Stimulated activated CD4-positive, alpha-beta T cell treated with anti-CD3 and anti-CD28 coated beads, Interleukin-12 subunit alpha, Interleukin-12 subunit beta, amount 100 ng/mL, for 24 hours (primary cell): ENCODE data around the gene ARID3B.
A peak's percentile ranks its signal among the peaks of the same experiment; 100 is the strongest.
"Not testable (repeated sequence)": the region's sequence is repeated elsewhere in the genome, so short reads cannot be mapped to it uniquely, and the experiment has no call there.

Experiments
- DNase-seq, 2 experiments: peaks; one replicate each; pipeline ENCODE4 v3.0.0-alpha.2; 2020; ENCODE audit warnings: low read depth in 2 of 2

Gene ARID3B

DNA sequence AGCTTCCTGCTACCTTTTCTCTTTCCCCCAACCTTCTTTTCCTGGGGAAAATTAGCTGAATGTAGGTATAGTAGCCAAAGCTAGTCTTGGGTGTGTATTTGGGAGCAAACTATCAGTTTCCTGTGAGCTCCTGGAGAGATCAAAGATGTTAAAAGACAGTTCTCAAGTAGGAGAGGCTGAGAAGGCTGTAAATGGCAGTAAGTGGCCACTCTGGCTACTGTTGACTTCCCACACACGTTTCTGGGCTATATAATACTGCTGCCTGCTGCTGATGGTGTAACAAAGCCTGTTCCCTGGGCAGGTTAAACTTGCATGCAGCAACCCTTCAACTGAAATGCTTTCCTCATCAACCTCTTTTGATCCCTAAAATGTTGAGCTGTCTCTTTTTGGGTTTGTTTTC lies 27.6 kb downstream of the ARID3B start:
- no peak for DNase-seq

DNA sequence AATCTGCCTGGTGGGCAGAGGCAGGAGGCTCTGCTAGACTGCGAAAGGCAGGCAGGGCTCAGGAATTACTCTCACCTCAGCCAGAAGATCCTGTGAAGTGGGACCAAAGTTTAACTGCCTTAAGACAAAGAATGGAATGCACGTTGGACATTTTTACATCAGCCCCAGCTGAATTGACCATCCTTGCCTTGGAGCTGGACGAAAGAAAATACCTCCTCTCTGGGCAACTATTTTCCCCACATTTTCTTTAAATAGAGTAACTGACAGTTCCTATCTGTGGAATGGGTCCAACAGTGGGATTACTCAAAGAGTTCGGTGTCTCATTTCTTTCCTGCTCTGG lies 28.7 kb downstream of the ARID3B start:
- no peak for DNase-seq

DNA sequence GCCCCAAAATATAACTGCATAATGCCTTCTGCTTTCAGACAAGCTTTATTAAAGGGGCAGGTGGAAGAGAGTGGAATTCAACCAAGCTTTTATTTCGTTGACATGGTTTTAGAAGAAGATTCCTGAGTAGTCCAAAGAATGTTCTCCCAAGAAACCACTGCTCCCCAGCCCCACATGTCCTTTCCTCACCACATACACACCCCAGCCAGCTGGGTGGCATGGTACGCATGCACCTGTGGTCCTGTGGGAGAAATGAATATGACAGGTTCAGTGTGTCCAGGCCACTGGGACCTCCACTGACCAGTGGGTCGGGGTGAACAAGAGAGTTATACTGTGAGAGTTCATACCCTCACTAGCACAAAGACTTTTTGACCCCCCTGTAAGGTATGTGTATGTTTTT lies 30.2 kb downstream of the ARID3B start:
- no peak for DNase-seq

GRCh38 chr15:74573987-74574386 lies 33.0 kb downstream of the ARID3B start:
- DNase-seq = no peak

- DNase-seq = no peak
These were observed 37.5 kb downstream of the ARID3B start for GRCh38 chr15:74578496-74578994.

GRCh38 chr15:74579001-74579400 lies 38.0 kb downstream of the ARID3B start:
- DNase-seq = no peak

DNA sequence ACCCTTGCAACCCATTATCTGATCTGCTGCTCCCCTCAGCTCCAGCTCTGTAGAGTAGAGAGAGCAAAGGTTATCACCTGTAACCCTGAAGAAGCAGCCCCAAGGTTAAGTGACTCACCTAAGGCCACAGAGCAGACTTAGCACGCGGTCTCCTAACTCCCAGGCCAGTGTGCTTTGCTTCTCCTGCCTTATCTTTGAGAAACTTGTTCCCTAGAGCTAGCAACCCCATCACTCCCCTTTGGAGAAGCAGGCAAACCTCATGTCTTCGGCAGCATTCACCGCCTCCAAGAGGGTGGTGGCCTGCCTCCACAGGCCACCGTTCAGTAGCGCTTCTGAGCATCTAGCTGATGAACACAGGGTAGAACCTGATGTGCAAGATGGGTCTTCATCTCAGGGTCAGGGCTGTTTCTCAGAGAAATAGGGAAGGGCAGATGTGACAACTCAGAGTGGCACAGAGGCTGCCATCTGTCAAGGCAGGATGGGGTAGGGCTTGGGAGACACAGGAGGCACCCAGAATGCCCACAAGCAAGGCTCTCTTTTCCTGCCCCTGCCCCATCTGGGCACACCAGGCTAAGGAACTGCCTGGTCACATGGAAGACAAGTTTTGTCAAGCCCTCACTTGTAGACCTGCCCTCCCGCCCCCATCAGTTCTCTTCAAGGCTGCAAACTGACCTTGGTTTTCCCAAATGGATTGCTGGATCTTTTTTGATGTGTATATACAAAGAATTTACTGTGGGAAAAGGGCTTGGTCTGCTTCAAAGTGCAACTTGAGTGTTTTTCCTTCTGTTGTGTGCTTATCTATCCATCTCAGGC lies 39.7 kb downstream of the ARID3B start:
- no peak for DNase-seq

- DNase-seq = no peak
These were observed 43.2 kb downstream of the ARID3B start for GRCh38 chr15:74584204-74584603.

DNA sequence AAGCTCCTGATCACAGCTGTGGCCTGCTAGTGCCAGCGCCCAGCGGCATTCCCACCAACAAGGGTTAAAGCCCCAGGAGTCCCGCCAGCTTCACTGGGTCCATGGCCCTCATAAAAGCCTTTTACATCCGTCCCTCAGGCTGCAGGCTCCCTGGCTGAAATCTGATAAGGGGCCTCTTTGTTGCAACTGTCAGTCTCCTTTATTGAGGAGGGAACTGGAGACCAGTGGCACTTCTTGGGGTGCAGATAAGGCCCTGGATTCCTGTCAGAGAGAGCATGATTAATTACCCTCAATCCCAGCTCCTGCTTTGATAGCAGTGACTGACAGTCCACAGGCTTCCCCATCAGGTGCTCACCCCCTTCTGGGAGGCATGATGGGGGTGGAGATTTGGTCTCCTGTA lies 43.8 kb downstream of the ARID3B start:
- DNase-seq = no peak

DNA sequence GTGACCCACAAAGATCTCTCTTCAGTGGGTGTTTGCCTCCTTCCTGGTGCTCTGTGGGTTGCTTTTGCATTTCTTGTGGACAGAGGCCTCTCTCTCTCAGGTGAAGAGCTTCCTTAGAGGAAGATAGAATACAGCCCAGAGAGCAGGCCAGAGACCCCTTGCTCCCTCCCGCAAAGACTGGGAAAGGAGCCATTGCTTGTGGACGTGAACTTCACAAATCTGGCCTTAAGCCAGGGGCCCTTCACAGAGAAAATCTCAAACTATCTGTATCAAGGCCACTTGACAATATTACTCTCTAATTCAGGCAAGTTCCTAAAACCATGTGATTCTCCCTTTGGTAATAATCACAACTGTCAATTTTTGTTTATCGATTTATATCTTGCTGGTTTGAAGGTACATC lies 44.2 kb downstream of the ARID3B start:
- no peak for DNase-seq

DNA sequence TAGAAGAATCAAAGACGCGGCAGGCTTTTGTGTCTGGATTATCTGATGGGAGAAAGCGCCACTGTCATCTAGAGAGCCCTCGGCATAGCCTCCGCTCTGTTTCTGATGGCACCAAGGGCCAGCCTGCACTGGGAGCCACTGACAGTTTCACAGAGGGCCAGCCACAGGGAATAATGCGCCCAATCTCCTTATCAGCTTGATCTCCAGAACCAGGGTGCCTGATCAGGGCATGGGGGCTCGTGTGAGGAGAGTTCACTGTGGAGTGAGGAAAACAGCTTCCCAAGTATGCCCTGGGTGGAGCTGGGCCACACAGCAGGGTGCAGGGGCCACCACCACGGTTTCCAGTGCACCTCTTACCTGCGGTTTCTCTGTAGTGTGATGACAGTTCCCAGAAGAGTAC lies 44.8 kb downstream of the ARID3B start:
- no peak for DNase-seq

- no peak for DNase-seq
These were observed 48.8 kb downstream of the ARID3B start for GRCh38 chr15:74589826-74590225.

DNA sequence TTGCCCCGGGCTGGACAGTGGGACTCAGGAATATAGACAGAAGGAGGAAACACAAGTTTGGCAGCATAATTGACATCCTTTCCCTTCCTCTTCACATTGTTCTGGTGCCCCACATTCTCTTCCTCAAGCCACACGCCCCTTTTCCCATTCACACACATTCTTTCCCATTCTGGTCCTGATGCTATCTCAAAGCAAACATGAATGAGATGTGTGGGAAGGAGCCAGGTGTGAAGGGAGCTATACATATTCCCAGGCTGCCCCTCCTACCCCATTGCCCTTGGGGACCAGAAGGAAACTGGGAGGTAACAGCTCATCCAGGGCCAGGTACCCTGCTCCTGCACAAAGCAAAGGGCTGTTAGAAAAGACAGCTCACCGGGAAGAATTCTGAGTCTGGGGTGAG lies 51.2 kb downstream of the ARID3B start:
- DNase-seq = no peak

- DNase-seq = no peak
These were observed 52.1 kb downstream of the ARID3B start for GRCh38 chr15:74593122-74593521.

GRCh38 chr15:74594455-74594854 lies 53.4 kb downstream of the ARID3B start:
- DNase-seq = no peak

DNA sequence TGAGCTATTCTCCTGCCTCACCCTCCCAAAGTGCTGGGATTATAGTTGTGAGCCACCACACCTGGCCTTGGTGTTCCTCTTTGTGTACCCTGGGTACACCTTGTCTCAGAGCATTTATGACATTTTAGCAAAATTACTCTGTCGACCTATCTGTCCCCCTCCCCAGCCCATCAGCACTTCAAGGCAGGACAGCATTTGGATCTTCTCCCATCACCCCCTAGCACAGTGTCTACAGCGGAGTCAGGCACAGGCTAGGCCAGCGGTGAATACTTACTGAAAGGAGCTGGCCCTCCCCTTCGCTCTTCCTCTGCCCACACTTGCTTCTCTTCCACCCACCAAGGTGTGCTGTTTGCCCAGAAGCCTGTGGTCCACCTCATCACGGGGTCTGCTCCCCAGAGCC lies 54.3 kb downstream of the ARID3B start:
- DNase-seq = no peak

DNA sequence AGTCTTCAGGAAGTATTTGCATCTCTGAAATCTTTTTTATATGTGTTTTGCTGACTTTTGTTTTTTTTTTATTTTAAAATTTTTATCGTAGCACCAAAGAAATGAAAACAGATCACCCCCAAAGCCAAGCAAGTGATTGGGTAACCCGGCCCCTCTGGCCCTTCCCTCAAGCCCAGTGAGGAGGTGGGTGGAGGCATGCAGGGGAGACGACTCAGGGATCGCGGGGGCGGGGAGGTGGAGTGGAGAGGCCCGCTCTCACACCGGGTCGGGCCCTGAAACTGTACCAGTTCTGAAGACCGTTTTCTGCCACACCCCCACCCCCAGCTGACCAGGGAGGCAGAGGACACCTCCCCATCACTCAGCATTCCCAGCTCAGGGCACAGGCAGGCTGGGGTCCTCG lies 55.7 kb downstream of the ARID3B start:
- DNase-seq = not testable (repeated sequence)

- not testable (repeated sequence) for DNase-seq
These were observed 56.2 kb downstream of the ARID3B start for GRCh38 chr15:74597146-74597705.

DNA sequence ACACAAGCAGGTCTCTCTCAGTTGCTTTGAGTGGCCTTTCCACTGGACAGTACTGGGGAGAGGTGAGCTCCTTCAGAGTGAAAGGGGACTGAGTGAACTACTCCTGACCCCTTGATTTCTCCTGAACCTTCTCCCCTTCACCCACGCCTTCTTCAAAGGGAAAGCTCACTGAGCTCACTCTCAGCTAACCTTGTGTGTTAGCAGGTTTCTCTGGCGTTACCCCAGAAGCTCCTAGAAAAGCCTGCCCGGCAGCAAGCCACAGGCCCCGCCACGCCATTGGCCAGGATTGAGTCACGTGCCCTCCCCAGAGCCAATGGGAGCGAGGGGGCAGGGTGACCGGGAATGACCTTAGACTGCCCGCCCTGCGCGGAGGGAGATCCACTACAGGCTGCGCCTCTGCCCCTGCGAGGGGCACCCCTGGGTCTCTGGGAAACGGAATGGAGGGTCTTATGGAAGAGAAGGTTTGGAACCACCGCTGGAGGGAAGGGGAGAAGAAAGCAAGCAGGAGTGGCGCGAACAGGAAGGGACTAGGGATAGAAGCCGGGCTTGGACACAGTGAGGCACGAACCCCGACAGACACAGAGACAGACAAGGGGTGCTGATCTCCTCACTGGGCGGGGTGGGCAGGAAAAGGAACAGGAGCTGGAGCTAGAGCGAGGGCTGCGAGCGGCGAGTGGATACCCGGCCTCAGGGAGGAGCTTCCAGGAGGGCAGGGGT lies 57.3 kb downstream of the ARID3B start:
- peak; percentile 73 to 88 for DNase-seq

DNA sequence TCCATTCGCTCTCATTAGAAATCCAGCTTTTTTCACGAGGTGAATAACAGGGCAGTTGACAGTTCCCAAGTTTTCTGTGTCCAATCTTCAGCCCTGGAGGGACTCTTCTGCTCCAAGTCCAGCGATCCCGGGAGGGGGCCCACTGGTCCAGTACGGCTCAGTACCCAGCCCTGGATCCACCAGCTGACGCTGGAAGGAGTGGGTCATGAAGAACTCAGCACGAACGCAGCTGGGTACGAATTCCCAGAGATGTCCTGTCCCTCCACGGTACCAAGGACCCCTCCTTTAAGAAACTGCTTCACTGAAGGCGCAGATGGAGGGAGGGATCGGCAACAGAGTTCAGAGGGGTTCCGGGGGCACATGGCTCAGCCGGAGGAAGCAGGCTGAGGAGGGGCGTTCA lies 58.1 kb downstream of the ARID3B start:
- no peak for DNase-seq

DNA sequence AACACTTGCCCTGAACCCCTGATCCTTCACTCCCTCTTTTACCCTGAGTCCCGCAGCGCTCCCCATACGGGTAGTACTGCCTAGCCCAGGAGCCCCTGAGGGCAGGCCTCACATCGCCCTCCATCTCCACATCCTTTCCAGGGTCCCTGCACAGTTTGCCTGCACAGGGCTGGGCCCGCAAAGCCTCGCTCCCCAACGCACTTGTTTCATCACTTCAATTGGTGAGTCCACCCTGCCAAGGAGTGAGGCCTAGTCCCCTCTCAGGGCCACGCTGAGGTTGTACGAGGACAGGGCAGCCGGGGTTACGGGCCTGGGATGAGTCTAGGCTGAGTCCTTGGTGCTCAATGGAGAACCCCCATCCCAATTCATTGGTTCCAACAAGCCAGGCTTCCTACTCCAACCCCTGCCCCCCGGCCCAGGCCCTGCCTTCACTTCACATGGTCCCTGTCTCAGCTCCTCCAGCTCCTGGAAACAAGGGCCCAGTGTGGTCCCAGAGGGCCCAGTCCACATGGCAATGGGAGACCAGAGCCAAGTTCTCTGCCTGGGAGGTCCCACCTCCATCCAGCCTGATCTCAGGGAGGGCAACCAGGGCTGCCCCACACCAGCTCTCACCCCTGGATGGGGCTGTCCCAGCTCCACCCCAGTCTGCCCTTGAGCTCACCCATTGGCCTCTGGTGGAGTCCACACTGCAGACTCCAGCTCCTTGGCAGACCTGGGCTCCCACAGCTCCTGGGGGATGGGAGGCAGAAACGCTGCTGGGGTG lies 62.2 kb downstream of the ARID3B start:
- DNase-seq = no peak
